ENCODE results near the gene MVB12B.

GRCh38 chr9:126292736-126293521, 33.7 kb upstream of the MVB12B start:
- TF ChIP-seq POLR2AphosphoS5 (IDR thresholded peaks at IDR 0.05; ENCODE audit: low read depth, low read length) (no peak), TCF7L2 (IDR thresholded peaks at IDR 0.05; ENCODE audit: low read depth, low read length) (no peak)
- TF ChIP-seq, protein P1, sequence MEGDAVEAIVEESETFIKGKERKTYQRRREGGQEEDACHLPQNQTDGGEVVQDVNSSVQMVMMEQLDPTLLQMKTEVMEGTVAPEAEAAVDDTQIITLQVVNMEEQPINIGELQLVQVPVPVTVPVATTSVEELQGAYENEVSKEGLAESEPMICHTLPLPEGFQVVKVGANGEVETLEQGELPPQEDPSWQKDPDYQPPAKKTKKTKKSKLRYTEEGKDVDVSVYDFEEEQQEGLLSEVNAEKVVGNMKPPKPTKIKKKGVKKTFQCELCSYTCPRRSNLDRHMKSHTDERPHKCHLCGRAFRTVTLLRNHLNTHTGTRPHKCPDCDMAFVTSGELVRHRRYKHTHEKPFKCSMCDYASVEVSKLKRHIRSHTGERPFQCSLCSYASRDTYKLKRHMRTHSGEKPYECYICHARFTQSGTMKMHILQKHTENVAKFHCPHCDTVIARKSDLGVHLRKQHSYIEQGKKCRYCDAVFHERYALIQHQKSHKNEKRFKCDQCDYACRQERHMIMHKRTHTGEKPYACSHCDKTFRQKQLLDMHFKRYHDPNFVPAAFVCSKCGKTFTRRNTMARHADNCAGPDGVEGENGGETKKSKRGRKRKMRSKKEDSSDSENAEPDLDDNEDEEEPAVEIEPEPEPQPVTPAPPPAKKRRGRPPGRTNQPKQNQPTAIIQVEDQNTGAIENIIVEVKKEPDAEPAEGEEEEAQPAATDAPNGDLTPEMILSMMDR (IDR thresholded peaks at IDR 0.05): no peak
- TF ChIP-seq, protein P2, sequence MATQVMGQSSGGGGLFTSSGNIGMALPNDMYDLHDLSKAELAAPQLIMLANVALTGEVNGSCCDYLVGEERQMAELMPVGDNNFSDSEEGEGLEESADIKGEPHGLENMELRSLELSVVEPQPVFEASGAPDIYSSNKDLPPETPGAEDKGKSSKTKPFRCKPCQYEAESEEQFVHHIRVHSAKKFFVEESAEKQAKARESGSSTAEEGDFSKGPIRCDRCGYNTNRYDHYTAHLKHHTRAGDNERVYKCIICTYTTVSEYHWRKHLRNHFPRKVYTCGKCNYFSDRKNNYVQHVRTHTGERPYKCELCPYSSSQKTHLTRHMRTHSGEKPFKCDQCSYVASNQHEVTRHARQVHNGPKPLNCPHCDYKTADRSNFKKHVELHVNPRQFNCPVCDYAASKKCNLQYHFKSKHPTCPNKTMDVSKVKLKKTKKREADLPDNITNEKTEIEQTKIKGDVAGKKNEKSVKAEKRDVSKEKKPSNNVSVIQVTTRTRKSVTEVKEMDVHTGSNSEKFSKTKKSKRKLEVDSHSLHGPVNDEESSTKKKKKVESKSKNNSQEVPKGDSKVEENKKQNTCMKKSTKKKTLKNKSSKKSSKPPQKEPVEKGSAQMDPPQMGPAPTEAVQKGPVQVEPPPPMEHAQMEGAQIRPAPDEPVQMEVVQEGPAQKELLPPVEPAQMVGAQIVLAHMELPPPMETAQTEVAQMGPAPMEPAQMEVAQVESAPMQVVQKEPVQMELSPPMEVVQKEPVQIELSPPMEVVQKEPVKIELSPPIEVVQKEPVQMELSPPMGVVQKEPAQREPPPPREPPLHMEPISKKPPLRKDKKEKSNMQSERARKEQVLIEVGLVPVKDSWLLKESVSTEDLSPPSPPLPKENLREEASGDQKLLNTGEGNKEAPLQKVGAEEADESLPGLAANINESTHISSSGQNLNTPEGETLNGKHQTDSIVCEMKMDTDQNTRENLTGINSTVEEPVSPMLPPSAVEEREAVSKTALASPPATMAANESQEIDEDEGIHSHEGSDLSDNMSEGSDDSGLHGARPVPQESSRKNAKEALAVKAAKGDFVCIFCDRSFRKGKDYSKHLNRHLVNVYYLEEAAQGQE (IDR thresholded peaks at IDR 0.05; ENCODE audit: insufficient read depth in 1 of 2, low read depth in 2 of 2, low read length in 1 of 2): no peak
